GM18858 (cell line): ENCODE data around the gene MICOS13.

Experiments used
- ATAC-seq: cut with Tn5 transposase; IDR thresholded peaks from one replicate; pipeline ENCODE4 v1.9.1; 2021; ENCODE audit not compliant: unreplicated experiment

The MICOS13 gene

GRCh38 chr19:5687360-5688198, 7.3 kb upstream of the MICOS13 start:
- ATAC-seq, result no peak

DNA sequence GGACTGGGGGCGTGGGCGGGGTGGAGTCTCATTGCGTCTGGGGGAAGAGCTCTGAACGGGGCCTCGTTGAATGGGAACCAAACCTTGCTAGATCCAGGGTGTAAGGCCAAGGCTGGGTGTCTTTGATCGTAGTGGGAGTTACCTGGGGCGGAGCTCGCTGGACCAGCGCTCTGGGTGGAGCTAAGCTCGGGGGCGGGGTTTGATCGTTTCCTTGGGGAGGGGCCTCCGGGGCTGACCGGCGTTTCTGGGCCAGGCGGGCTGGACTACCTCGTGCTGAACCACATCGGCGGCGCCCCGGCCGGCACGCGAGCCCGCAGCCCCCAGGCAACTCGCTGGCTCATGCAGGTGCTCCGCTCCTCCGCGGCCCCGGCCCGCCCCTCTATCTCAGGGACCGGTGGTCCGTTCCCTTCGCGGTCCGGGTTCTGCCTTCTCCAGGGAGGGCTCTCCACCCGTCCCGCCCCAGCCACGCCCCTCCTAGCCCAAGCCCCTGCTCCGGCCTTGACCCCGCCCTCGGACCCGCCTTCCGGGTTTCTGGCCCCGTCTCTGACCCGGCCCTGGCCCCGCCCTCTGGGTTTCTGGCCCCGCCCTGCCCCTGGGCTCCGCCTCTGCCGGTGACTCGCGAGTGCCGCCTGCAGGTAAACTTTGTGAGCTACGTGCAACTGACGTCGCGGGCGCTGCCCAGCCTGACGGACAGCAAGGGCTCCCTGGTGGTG, 6.5 kb upstream of the MICOS13 start:
- ATAC-seq, result no peak

DNA sequence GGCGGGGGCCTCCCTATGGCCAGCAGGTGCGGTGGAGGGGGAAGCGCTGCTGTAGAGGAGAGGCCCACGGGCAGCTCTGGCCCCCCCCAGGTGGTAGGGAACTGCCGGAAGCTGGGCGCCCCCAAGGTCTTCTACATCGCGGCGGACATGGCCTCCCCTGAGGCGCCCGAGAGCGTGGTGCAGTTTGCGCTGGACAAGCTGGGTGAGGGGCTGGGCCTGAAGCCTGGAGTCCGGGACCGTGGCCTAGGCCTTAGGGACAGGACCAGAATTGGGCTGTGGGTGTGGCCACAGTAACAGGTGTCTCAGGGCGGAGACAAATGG, 6.0 kb upstream of the MICOS13 start:
- ATAC-seq, result no peak

- no peak for ATAC-seq
Measured at GRCh38 chr19:5684694-5685430, 4.5 kb upstream of the MICOS13 start.

DNA sequence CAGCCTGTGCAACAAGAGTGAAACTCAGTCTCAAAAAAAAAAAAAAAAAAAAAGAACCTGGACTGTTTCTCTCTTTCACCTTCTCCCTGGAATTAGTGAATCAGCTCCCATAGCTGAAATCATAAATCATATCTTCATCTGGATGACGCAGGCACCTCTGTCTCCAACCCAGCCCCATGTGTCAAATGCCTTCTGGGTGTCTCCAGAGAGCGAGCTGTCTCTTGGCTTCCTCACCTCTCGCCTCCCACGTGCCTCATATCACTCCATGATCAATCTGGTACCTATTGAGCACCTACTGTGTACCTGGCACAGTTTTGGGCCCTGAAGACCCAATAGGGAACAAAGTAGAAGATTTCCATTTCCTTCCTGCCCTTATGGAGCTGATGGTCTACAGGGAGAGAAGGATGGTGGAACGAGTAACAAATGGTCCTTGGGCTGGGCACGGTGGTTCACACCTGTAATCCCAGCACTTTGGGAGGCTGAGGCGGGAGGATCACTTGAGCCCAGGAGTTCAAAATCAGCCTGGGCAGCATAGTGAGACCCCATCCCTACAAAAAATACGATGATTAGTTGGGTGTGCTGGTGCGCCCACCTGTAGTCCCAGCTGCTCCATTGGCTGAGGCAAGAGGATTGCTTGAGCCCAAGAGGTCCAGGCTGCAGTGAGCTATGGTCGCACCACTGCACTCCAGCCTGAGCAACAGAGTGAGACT, 3.0 kb upstream of the MICOS13 start:
- ATAC-seq, result no peak

DNA sequence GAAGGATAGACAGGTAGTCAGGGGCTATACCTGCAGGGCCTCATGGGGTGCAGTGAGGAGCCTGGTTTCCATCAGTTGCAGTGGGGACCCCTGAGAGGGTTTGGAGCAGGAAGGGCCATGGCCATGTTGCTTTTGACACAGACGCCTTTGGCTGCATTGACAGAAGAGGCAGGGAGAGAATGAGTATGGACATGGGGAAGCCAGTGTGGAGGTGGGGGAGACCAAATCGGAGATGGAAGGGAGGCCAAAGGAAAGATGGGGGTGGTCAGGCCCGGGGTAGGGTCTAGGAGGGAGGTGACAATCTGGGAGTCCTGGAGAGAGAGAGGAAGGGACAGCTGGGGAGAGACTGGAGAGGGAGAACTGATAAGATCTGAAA, 1.8 kb upstream of the MICOS13 start:
- no peak for ATAC-seq

- ATAC-seq, result no peak
Measured at GRCh38 chr19:5681391-5682106, 1.2 kb upstream of the MICOS13 start.

GRCh38 chr19:5680084-5680436, 256 bp downstream of the MICOS13 start:
- no peak for ATAC-seq

GRCh38 chr19:5679289-5680083, 830 bp downstream of the MICOS13 start:
- no peak for ATAC-seq

DNA sequence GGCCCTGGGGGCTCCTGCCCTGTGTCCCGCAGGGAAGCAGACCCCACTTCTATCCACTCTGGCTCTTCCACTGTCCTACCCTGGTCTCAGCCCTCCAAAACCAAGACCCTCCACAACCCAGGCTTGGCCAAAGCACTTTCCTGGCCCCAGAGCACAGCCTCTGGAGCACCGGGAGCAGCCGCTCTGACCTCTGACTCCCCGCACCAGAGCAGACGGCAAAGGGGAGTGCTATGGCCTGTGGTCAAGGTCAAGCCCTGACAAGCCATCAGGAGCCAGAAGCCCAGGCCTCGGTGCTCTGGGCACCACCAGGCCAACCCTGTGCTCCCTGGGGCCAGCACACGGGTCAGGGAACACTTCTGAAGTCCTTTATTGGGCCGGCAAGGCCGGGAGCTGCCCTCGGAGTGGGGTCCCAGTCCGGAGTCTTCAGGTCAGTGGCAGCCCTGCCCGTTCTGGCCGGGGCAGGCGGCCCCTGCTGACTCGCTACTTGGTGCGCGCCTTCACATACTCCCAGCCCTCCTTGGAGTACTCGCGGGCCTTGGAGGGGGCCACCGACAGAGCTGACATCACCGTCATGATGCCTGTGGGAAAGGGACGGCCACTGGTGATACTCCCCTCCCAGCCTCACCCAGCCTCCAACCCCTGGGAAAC, 2.1 kb downstream of the MICOS13 start:
- ATAC-seq, result no peak

- no peak for ATAC-seq
Measured at GRCh38 chr19:5677580-5677979, 2.7 kb downstream of the MICOS13 start.

- no peak for ATAC-seq
Measured at GRCh38 chr19:5677136-5677535, 3.2 kb downstream of the MICOS13 start.

DNA sequence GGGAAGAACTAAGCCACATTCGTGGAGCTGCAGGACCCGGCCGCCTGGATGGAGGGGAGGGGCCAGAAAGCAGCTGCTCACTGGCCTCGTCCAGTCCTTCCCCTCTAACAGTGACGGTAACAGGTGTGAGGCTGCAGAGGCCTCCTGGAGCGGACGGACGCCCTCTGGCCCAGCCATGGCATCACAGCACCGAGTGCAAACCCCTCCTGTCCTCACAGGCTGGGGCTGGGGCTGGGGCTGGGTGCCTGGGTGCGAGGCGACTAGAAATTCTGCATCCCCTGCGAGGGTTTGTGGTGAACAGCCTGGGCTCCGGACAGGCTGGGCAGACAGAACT, 3.6 kb downstream of the MICOS13 start:
- ATAC-seq, result no peak

DNA sequence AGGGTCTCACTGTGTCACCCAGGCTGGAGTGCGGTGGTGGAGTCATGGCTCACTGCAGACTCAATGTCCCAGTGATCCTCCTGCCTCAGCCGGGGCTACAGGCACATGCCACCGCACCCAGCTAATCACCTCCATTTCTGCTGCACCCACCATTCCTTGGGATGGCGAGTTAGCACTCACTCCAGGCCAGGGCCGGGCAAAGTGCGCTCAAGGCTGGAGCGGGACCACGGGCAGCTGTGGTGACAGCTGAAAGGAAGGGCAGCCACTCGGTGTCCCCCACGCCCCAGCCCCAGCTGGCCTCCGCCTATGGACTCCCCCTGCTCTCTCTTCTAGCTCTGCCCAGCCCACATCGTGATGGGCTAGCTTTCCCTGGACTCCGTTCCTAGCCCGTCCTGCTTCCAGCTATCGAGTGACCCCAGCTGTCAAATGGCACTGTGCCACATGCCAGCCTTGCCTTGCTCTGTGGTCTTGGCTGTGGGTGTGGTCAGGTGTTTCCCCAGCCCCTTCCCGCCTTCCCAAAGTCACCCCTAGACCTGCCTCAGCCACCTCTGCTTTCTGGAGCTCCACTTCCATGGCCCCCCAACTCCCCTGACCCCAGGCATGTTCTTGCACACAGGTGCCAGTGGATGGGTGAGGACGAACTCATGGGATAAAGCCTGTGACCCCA, 4.1 kb downstream of the MICOS13 start:
- ATAC-seq, result no peak

DNA sequence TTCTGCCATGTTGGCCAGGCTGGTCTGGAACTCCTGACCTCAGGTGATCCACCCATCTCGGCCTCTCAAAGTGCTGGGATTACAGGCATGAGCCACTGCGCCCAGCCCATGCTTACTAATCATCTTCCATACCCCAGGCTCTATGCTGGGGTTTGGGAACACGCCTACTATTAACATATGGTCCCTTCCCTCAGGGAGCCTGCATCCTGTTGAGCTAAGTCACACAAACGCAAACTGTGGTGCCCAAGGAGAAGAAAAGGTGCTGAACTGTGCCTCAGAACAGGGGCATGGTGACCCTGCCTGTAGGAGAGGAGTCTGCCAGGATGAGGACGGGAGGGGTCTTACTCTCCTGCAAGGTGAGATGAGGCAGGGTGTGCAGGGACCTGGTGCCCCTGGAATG, 5.6 kb downstream of the MICOS13 start:
- no peak for ATAC-seq

DNA sequence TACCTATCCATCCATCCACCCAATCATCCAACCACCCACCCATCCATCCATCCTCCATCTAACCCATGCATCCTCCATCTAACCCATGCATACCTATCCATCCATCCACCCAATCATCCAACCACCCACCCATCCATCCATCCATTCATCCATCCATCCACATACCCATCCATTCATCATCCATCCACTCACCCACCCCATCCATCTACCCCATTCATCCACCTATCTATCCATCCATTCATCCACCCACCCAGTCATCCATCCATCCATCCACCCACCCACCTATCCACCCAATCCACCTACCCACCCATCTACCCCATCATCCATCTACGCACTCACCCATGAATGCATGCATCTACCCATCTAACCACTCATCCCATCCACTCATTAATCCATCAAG, 6.6 kb downstream of the MICOS13 start:
- ATAC-seq, result no peak

DNA sequence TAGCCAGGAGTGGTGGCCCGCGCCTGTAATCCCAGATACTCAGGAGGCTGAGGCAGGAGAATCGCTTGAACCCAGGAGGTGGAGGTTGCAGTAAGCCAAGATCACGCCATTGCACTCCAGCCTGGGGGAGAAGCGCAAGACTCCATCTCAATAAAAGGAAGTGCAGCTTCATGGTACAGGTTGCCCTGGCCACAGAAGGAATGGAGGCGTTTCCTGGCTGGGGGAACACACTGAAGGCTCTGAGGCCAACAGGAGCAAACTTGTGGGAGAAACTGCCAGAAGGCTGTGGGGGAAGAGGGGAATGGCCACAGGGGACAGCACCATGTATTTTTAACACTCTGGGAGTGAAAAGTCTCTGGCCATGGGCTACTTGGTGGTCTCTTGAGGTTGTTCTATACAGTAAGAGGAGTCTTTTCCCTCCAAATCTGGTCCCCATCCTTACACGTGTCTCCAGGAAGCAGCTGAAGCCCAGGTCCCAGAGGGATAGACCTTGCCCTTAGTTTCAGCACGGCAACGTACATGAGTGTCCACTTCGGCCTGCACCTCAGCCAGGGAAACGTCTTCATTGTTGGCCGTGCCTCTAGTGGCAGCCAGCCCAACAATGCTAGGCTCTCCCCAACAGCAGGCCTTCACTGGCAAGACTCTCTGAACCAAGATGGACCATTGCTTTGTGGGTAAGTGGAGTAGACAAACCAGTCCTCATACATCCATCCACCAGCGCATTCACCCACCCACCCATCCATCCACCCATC, 7.4 kb downstream of the MICOS13 start:
- ATAC-seq, result no peak

- ATAC-seq, result no peak
Measured at GRCh38 chr19:5671600-5671999, 8.7 kb downstream of the MICOS13 start.
